Esophagus squamous epithelium (tissue), 5 donors: ENCODE measurements around the gene STX8. TPM values are rescaled to one million over a fixed set of nuclear protein-coding genes. Genes with fewer than 3 reads are reported as not detected.

ENCODE experiments used
- DNase-seq: peaks from one replicate; lab custom pipeline; 2025; lab: John Stamatoyannopoulos, UW
- H3K27ac ChIP-seq, 4 donors: fragments of 200-600 bp; sonication (generic); one replicate each; pipeline ENCODE4 v1.5.1; 2016 to 2019; ENCODE audit warnings: mild to moderate bottlenecking in 1 of 4
- H3K27me3 ChIP-seq, 4 donors: fragments of 200-600 bp; sonication (generic); 1 replicate in 3 of 4; 2 replicates in 1 of 4; pipeline versions ENCODE4 v1.5.1 to v1.6.0; 2017 to 2021; ENCODE audit warnings: antibody characterized with exemption in 1 of 4
- H3K36me3 ChIP-seq, 3 donors: fragments of 200-600 bp; sonication (generic); one replicate each; pipeline ENCODE4 v1.5.1; 2016 to 2019
- H3K4me1 ChIP-seq, 3 donors: fragments of 200-600 bp; sonication (generic); one replicate each; pipeline ENCODE4 v1.5.1; 2017 to 2019
- H3K4me3 ChIP-seq, 4 donors: fragments of 200-600 bp; sonication (generic); 1 replicate in 3 of 4; 2 replicates in 1 of 4; pipeline ENCODE4 v1.5.1; 2016 to 2019; ENCODE audit warnings: mild to moderate bottlenecking in 2 of 4, moderate library complexity in 1 of 4
- H3K9me3 ChIP-seq, 3 donors: fragments of 200-600 bp; sonication (generic); one replicate each; pipeline ENCODE4 v1.5.1; 2016 to 2019
- CTCF ChIP-seq, 6 experiments: fragments of 450-650 bp in 4 of 6; fragments of 200-600 bp in 2 of 6; sonication (generic) in 2 of 6; IDR thresholded peaks; one replicate each; pipeline ENCODE4 v1.5.1; 2016 to 2019; ENCODE audit warnings: antibody characterized with exemption in 6 of 6, mild to moderate bottlenecking in 4 of 6, moderate library complexity in 4 of 6
- POLR2A ChIP-seq, 4 donors: fragments of 450-650 bp; IDR thresholded peaks; one replicate each; pipeline ENCODE4 v1.6.1; 2017; ENCODE audit warnings: antibody characterized with exemption in 4 of 4, mild to moderate bottlenecking in 4 of 4, moderate library complexity in 3 of 4
- WGBS, 2 donors: methylation state at CpG; one replicate each; pipeline ENCODE4 v1.1.5; 2018; 5-methylcytosine and 5-hydroxymethylcytosine counted together
- intact Hi-C: fragments of 100-400 bp; cut with DNase I; formaldehyde crosslinking; loops from one replicate; pipeline ENCODE4 v1.15.0; 2022
- total RNA-seq, 4 donors: library from RNA; depleted of rRNA; stranded (reverse); fragments of >200 nt; gene quantifications; one replicate each; pipeline ENCODE4 v1.1.0, GENCODE V29; 2016
- donor health status: DM: yes; HTN: yes; CAD: no.

Gene STX8
- total RNA-seq, 4 donors from 2014 or later, result 31.8 to 66.4 (median 46.5) TPM

GRCh38 chr17:9553596-9553995, 22.0 kb downstream of the STX8 start:
- Histone ChIP-seq H3K9me3 (no peaks in the 10 kb centered on the region), H3K4me3 (no peak overlapping the region), H3K4me1 (no peaks in the 10 kb centered on the region), H3K36me3 (peaks cover 0 to 45% (median 0%) of the 10 kb centered on the region in 3 donors), H3K27ac (no peak overlapping the region), H3K27me3 (no peaks in the 10 kb centered on the region)
- no peak for DNase-seq
- TF ChIP-seq CTCF (IDR thresholded peaks at IDR 0.05), result no peak
- TF ChIP-seq POLR2A (IDR thresholded peaks at IDR 0.05), result no peak
- intact Hi-C loops, result no loop called here
- 52 to 72% methylated on average over 4 of the region's 4 CpGs for WGBS, 2 donors

- Histone ChIP-seq H3K27me3 (no peaks in the 10 kb centered on the region), H3K9me3 (no peaks in the 10 kb centered on the region), H3K4me1 (no peaks in the 10 kb centered on the region), H3K27ac (no peak overlapping the region), H3K36me3 (peaks cover 0 to 45% (median 0%) of the 10 kb centered on the region in 3 donors), H3K4me3 (no peak overlapping the region)
- WGBS, 2 donors, result 71 to 75% methylated on average over 2 of the region's 2 CpGs
- no peak for DNase-seq
- TF ChIP-seq CTCF (IDR thresholded peaks at IDR 0.05) (no peak), POLR2A (IDR thresholded peaks at IDR 0.05) (no peak)
- intact Hi-C loops, result no loop called here
These were observed 22.4 kb downstream of the STX8 start for GRCh38 chr17:9553181-9553580.

GRCh38 chr17:9549215-9549614, 26.4 kb downstream of the STX8 start:
- Histone ChIP-seq H3K36me3 (peaks cover 0 to 41% (median 0%) of the 10 kb centered on the region in 3 donors), H3K27me3 (no peaks in the 10 kb centered on the region), H3K9me3 (no peaks in the 10 kb centered on the region), H3K27ac (no peak overlapping the region), H3K4me1 (no peaks in the 10 kb centered on the region), H3K4me3 (no peak overlapping the region)
- TF ChIP-seq CTCF (IDR thresholded peaks at IDR 0.05) (no peak), POLR2A (IDR thresholded peaks at IDR 0.05) (no peak)
- intact Hi-C loops, result no loop called here
- no peak for DNase-seq
- 89 to 98% methylated on average over 2 of the region's 2 CpGs for WGBS, 2 donors

- peaks cover 0 to 21% (median 0%) of the 10 kb centered on the region in 3 donors for H3K36me3 ChIP-seq
- no peaks in the 10 kb centered on the region for H3K27me3 ChIP-seq
- TF ChIP-seq CTCF (IDR thresholded peaks at IDR 0.05) (no peak), POLR2A (IDR thresholded peaks at IDR 0.05) (no peak)
- no peak overlapping the region for H3K4me3 ChIP-seq
- no peak for DNase-seq
- H3K27ac ChIP-seq, result no peak overlapping the region
- no peaks in the 10 kb centered on the region for H3K9me3 ChIP-seq
- intact Hi-C loops, result no loop called here
- WGBS, 2 donors, result 50 to 77% methylated on average over 6 of the region's 7 CpGs
- no peaks in the 10 kb centered on the region for H3K4me1 ChIP-seq
These were observed 31.4 kb downstream of the STX8 start for GRCh38 chr17:9544221-9544620.

GRCh38 chr17:9541718-9542117, 33.9 kb downstream of the STX8 start:
- H3K36me3 ChIP-seq, result peaks cover 0 to 21% (median 0%) of the 10 kb centered on the region in 3 donors
- no peak overlapping the region for H3K27ac ChIP-seq
- H3K27me3 ChIP-seq, result no peaks in the 10 kb centered on the region
- intact Hi-C loops, result no loop called here
- H3K4me1 ChIP-seq, result no peaks in the 10 kb centered on the region
- H3K4me3 ChIP-seq, result no peak overlapping the region
- 90 to 93% methylated on average over 3 to 4 of the region's 4 CpGs for WGBS, 2 donors
- H3K9me3 ChIP-seq, result no peaks in the 10 kb centered on the region
- DNase-seq, result no peak
- TF ChIP-seq POLR2A (IDR thresholded peaks at IDR 0.05) (no peak), CTCF (IDR thresholded peaks at IDR 0.05) (no peak)
